H1 (cell line): ENCODE measurements around the gene SERPINF2. TPM values are rescaled to one million over a fixed set of nuclear protein-coding genes. Genes with fewer than 3 reads are reported as not detected.

Source experiments
- SAP30 ChIP-seq: fragments of 300-600 bp; sonication (generic); IDR thresholded peaks from 2 replicates; pipeline ENCODE4 v1.7.1; 2012; ENCODE audit warnings: low read length, moderate library complexity, mild to moderate bottlenecking, inconsistent platforms; ENCODE audit not compliant: insufficient read depth, insufficient replicate concordance
- SIX5 ChIP-seq: IDR thresholded peaks from 2 replicates; pipeline ENCODE4 v1.6.1; 2011; ENCODE audit warnings: mild to moderate bottlenecking, low read depth, low read length
- polyA plus RNA-seq, 7 experiments: library from polyadenylated mRNA; depleted of rRNA in 3 of 7; stranded (reverse) in 5 of 7; unstranded in 2 of 7; fragments of >200 nt in 5 of 7; fragments of 200-250 nt in 2 of 7; gene quantifications; 1 replicate in 5 of 7; 2 replicates in 1 of 7; 4 replicates in 1 of 7; pipeline versions ENCODE4 v1.2.1 to v1.2.3, GENCODE V29; 2011 to 2013; ENCODE audit warnings: missing spikeins in 2 of 7, mixed read lengths in 2 of 7
- total RNA-seq: library from RNA; stranded (reverse); fragmentation: NEBNext Ultra II Directional; extraction: Animal tissue kit (Norgen Biotek cat#: 25700); gene quantifications from 2 replicates; pipeline ENCODE4 v1.2.1, GENCODE V29; 2021
- TF ChIP-seq, protein P1 (sequence below), 3 experiments: IDR thresholded peaks; 1 replicate in 2 of 3; 2 replicates in 1 of 3; pipeline versions ENCODE4 v1.5.1 to v1.6.1; 2011; ENCODE audit warnings: low read length in 3 of 3, mild to moderate bottlenecking in 3 of 3, inconsistent platforms in 2 of 3, low read depth in 1 of 3, moderate library complexity in 1 of 3; ENCODE audit not compliant: insufficient read depth in 1 of 3; ENCODE audit errors: control extremely low read depth in 1 of 3

Gene SERPINF2
- total and polyA plus RNA-seq, 2 of the 8 experiments (the other 6 are each of a cell fraction or from before 2014, with no cell fraction given) = 1.8 to 3.2 TPM

GRCh38 chr17:1773696-1774181 lies 31.1 kb downstream of the SERPINF2 start (continued):
- TF ChIP-seq, protein P1, sequence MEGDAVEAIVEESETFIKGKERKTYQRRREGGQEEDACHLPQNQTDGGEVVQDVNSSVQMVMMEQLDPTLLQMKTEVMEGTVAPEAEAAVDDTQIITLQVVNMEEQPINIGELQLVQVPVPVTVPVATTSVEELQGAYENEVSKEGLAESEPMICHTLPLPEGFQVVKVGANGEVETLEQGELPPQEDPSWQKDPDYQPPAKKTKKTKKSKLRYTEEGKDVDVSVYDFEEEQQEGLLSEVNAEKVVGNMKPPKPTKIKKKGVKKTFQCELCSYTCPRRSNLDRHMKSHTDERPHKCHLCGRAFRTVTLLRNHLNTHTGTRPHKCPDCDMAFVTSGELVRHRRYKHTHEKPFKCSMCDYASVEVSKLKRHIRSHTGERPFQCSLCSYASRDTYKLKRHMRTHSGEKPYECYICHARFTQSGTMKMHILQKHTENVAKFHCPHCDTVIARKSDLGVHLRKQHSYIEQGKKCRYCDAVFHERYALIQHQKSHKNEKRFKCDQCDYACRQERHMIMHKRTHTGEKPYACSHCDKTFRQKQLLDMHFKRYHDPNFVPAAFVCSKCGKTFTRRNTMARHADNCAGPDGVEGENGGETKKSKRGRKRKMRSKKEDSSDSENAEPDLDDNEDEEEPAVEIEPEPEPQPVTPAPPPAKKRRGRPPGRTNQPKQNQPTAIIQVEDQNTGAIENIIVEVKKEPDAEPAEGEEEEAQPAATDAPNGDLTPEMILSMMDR (IDR thresholded peaks at IDR 0.05; ENCODE audit: control extremely low read depth in 1 of 3, insufficient read depth in 1 of 3, low read depth in 1 of 3, low read length in 3 of 3) = no peak
- TF ChIP-seq SAP30 (no peak), SIX5 (no peak)
